SK-N-SH (cell line): ENCODE results near the gene FADS2. TPM values are rescaled to one million over a fixed set of nuclear protein-coding genes. Genes with fewer than 3 reads are reported as not detected.

ENCODE experiments used
- CTCF ChIA-PET: fragments of 300-600, 350-600 bp; formaldehyde crosslinking; extraction: SDS; loops from one replicate; lab custom pipeline; 2021; lab: Yijun Ruan, JAX
- POLR2A ChIA-PET: fragments of 350-600 bp; sonication (Branson Sonifier 250); formaldehyde crosslinking; extraction: SDS; loops from one replicate; lab custom pipeline; 2020; ENCODE audit warnings: antibody characterized with exemption, inconsistent platforms; lab: Yijun Ruan, JAX
- DNase-seq: peaks from one replicate; pipeline ENCODE4 v3.0.0; 2012
- H2AFZ ChIP-seq: fragments of 200-600 bp; sonication (generic); 2 replicates; pipeline ENCODE4 v1.8.1; 2016; ENCODE audit warnings: antibody characterized with exemption, mild to moderate bottlenecking, low read depth
- H3F3A ChIP-seq: fragments of 200-600 bp; sonication (generic); replicated peaks from 2 replicates; pipeline ENCODE3; 2016; ENCODE audit warnings: antibody characterized with exemption, mild to moderate bottlenecking; ENCODE audit not compliant: insufficient read depth
- H3K27ac ChIP-seq, 2 experiments: fragments of 200-500 bp in 1 of 2; fragments of 200-600 bp in 1 of 2; sonication (Bioruptor generic) in 1 of 2; sonication (generic), shearing (Covaris generic) in 1 of 2; 2 replicates each; pipeline versions ENCODE4 v1.5.1 to v1.6.1; 2014 to 2016; ENCODE audit warnings: low read depth in 2 of 2, inconsistent platforms in 1 of 2, low read length in 1 of 2, mild to moderate bottlenecking in 1 of 2, mixed read lengths in 1 of 2
- H3K27me3 ChIP-seq: fragments of 200-600 bp; sonication (generic), shearing (Covaris generic); 2 replicates; pipeline ENCODE4 v1.6.1; 2016; ENCODE audit warnings: mixed run types; ENCODE audit not compliant: insufficient read depth
- H3K36me3 ChIP-seq, 2 experiments: fragments of 200-500 bp in 1 of 2; fragments of 200-600 bp in 1 of 2; sonication (Bioruptor generic) in 1 of 2; sonication (generic) in 1 of 2; replicated peaks in 1 of 2; 2 replicates each; pipeline versions ENCODE3 to v1.5.1; 2014 to 2016; ENCODE audit warnings: low read length in 1 of 2, mild to moderate bottlenecking in 1 of 2; ENCODE audit not compliant: insufficient read depth in 2 of 2, control insufficient read depth in 1 of 2
- H3K4me1 ChIP-seq, 2 experiments: fragments of 200-500 bp in 1 of 2; fragments of 200-600 bp in 1 of 2; sonication (Bioruptor generic) in 1 of 2; sonication (generic), shearing (Covaris generic) in 1 of 2; 2 replicates each; pipeline versions ENCODE4 v1.5.1 to v1.6.1; 2014 to 2016; ENCODE audit warnings: low read depth in 1 of 2, low read length in 1 of 2, mixed run types in 1 of 2; ENCODE audit not compliant: insufficient read depth in 2 of 2, control insufficient read depth in 1 of 2
- H3K4me2 ChIP-seq: fragments of 200-600 bp; sonication (generic), shearing (Covaris generic); 2 replicates; pipeline ENCODE4 v1.6.1; 2017; ENCODE audit warnings: mixed run types
- H3K4me3 ChIP-seq, 2 experiments: fragments of 200-500 bp in 1 of 2; fragments of 200-600 bp in 1 of 2; sonication (Bioruptor generic) in 1 of 2; sonication (generic), shearing (Covaris generic) in 1 of 2; 2 replicates each; pipeline versions ENCODE4 v1.5.1 to v1.8.1; 2014 to 2016; ENCODE audit warnings: low read depth in 2 of 2, inconsistent platforms in 1 of 2, low read length in 1 of 2, mild to moderate bottlenecking in 1 of 2, mixed read lengths in 1 of 2, moderate library complexity in 1 of 2
- H3K79me2 ChIP-seq: fragments of 200-600 bp; sonication (generic); 2 replicates; pipeline ENCODE4 v1.8.1; 2017; ENCODE audit warnings: mild to moderate bottlenecking; ENCODE audit not compliant: insufficient read depth
- H3K9ac ChIP-seq: fragments of 200-600 bp; sonication (generic); 2 replicates; pipeline ENCODE4 v1.6.1; 2017; ENCODE audit warnings: mixed run types
- H3K9me2 ChIP-seq: fragments of 200-600 bp; sonication (generic); 2 replicates; pipeline ENCODE4 v1.6.1; 2017; ENCODE audit warnings: mixed run types
- H3K9me3 ChIP-seq: fragments of 200-600 bp; sonication (generic); 2 replicates; pipeline ENCODE4 v1.6.1; 2017; ENCODE audit warnings: mixed run types, mild to moderate bottlenecking, moderate library complexity
- H4K20me1 ChIP-seq: fragments of 200-600 bp; sonication (generic); 2 replicates; pipeline ENCODE4 v1.6.1; 2017; ENCODE audit warnings: mild to moderate bottlenecking, mixed run types; ENCODE audit not compliant: insufficient read depth
- CHD2 ChIP-seq: fragments of 150-350 bp; IDR thresholded peaks from 2 replicates; pipeline ENCODE4 v1.6.1; 2018; ENCODE audit warnings: low read length; ENCODE audit not compliant: partially characterized antibody
- CTCF ChIP-seq: fragments of 200-600 bp; sonication (generic); IDR thresholded peaks from 2 replicates; pipeline ENCODE4 v1.6.1; 2017; ENCODE audit warnings: antibody characterized with exemption, mild to moderate bottlenecking, moderate library complexity
- EZH2phosphoT487 ChIP-seq: fragments of 200-600 bp; sonication (generic); IDR thresholded peaks from 2 replicates; pipeline ENCODE4 v1.6.1; 2017; ENCODE audit warnings: low read depth, mixed run types, mild to moderate bottlenecking, antibody characterized with exemption, moderate library complexity, borderline replicate concordance
- FOXM1 ChIP-seq: IDR thresholded peaks from 2 replicates; pipeline ENCODE4 v1.4.0; 2012; ENCODE audit warnings: low read depth, mild to moderate bottlenecking
- IRF3 ChIP-seq: fragments of 150-350 bp; IDR thresholded peaks from 2 replicates; pipeline ENCODE4 v1.6.1; 2016; ENCODE audit warnings: mild to moderate bottlenecking, low read depth, low read length
- MXI1 ChIP-seq: IDR thresholded peaks from 2 replicates; pipeline ENCODE4 v1.6.1; 2012; ENCODE audit warnings: mild to moderate bottlenecking, low read depth, low read length, improper control_type of control experiment
- NFIC ChIP-seq: IDR thresholded peaks from 2 replicates; pipeline ENCODE4 v1.4.0; 2012; ENCODE audit warnings: borderline replicate concordance
- TAF1 ChIP-seq: IDR thresholded peaks from 2 replicates; pipeline ENCODE4 v1.6.1; 2012; ENCODE audit warnings: low read depth, mild to moderate bottlenecking, low read length, moderate library complexity, borderline replicate concordance
- ZBTB33 ChIP-seq: IDR thresholded peaks from 2 replicates; pipeline ENCODE4 v1.4.0; 2012; ENCODE audit warnings: low read depth, borderline replicate concordance
- WGBS: methylation state at CpG from one replicate; pipeline ENCODE4 v1.1.6; 2017; ENCODE audit warnings: low lambda C conversion rate; 5-methylcytosine and 5-hydroxymethylcytosine counted together
- polyA plus RNA-seq, 3 experiments: library from polyadenylated mRNA; depleted of rRNA; stranded (reverse); fragments of >200 nt; gene quantifications; 2 replicates each; pipeline ENCODE4 v1.2.3, GENCODE V29; 2012

FADS2 gene
- polyA plus RNA-seq, 1 of the 3 experiments (the other 2 are of a cell fraction), result 67.8 TPM

- H3K4me3 ChIP-seq, result no peak overlapping the region
- no peak overlapping the region for H2AFZ ChIP-seq
- POLR2A ChIA-PET, result interaction anchor here (0.8 to 1.7 kb wide), 4 partner anchors 10 to 421 kb away, joined by 3 to 7 read pairs (median 4); partner anchors contain the start of genes CYB561A3 and FEN1
- 92% methylated on average over 2 of the region's 3 CpGs for WGBS
- TF ChIP-seq CHD2 (no peak), MXI1 (no peak), IRF3 (no peak), EZH2phosphoT487 (no peak), NFIC (no peak), CTCF (no peak), FOXM1 (no peak), ZBTB33 (no peak)
- no peaks in the 10 kb centered on the region for H3K9me3 ChIP-seq
- no peak for DNase-seq
- no peaks in the 10 kb centered on the region for H4K20me1 ChIP-seq
- H3F3A ChIP-seq, result no peaks in the 10 kb centered on the region
- CTCF ChIA-PET, result interaction anchor here (0.6 to 10.8 kb wide), 7 partner anchors 15 to 326 kb away, joined by 3 to 78 read pairs (median 6); no protein-coding TSS in a partner anchor
- no peak overlapping the region for H3K9ac ChIP-seq
- no peaks in the 10 kb centered on the region for H3K27me3 ChIP-seq
- H3K4me1 ChIP-seq, result peaks cover 0 to 31% of the 10 kb centered on the region in 2 experiments; a peak in 1 of 4 replicates
- H3K4me2 ChIP-seq, result no peak overlapping the region
- H3K27ac ChIP-seq, result no peak overlapping the region
- no peaks in the 10 kb centered on the region for H3K9me2 ChIP-seq
- H3K79me2 ChIP-seq, result no peaks in the 10 kb centered on the region
- H3K36me3 ChIP-seq, result peaks cover 0 to 32% of the 10 kb centered on the region in 2 experiments
Measured at GRCh38 chr11:61782299-61782698, 45.8 kb upstream of the FADS2 start.

- Histone ChIP-seq H3K9me3 (no peaks in the 10 kb centered on the region), H3F3A (no peaks in the 10 kb centered on the region), H3K27ac (peak overlapping the region in 1 of 2 experiments; percentile 36; a peak in 1 of 4 replicates), H3K4me2 (no peak overlapping the region), H3K27me3 (no peaks in the 10 kb centered on the region), H2AFZ (no peak overlapping the region), H3K4me1 (peaks cover 0 to 31% of the 10 kb centered on the region in 2 experiments; a peak in 1 of 4 replicates), H3K36me3 (peaks cover 0 to 37% of the 10 kb centered on the region in 2 experiments), H3K9me2 (no peaks in the 10 kb centered on the region), H4K20me1 (no peaks in the 10 kb centered on the region), H3K4me3 (no peak overlapping the region), H3K79me2 (no peaks in the 10 kb centered on the region), H3K9ac (no peak overlapping the region)
- TF ChIP-seq TAF1, result no peak
- TF ChIP-seq ZBTB33, result no peak
- POLR2A ChIA-PET, result interaction anchor here (0.8 to 1.7 kb wide), 3 partner anchors 9 to 421 kb away, joined by 3 to 7 read pairs (median 4); partner anchors contain the start of genes CYB561A3 and FEN1
- DNase-seq, result peak; percentile 71
- CTCF ChIA-PET, result interaction anchor here (0.6 to 10.8 kb wide), 7 partner anchors 14 to 325 kb away, joined by 3 to 78 read pairs (median 6); no protein-coding TSS in a partner anchor
- 87% methylated on average over 7 of the region's 11 CpGs for WGBS
Measured at GRCh38 chr11:61782841-61783240, 45.3 kb upstream of the FADS2 start.
